Activated naive CD8-positive, alpha-beta T cell treated with anti-CD3 and anti-CD28 coated beads, Interleukin-2, amount 50 U/mL, for 24 hours (primary cell): ENCODE data around the gene BBX.

Source experiments
- ATAC-seq: fragments of 150-1000 bp; cut with Tn5 transposase; one replicate; pipeline ENCODE4 v1.10.0; 2021
- DNase-seq: peaks from one replicate; pipeline ENCODE4 v3.0.0; 2021
- H3K27ac Mint-ChIP-seq: one replicate; pipeline ENCODE4 v1.8.0; 2021; ENCODE audit warnings: mild to moderate bottlenecking, mixed read lengths
- H3K27me3 Mint-ChIP-seq: one replicate; pipeline ENCODE4 v1.8.0; 2021; ENCODE audit warnings: mixed read lengths
- H3K36me3 Mint-ChIP-seq: one replicate; pipeline ENCODE4 v1.8.0; 2021; ENCODE audit warnings: low read depth, mixed read lengths
- H3K4me1 Mint-ChIP-seq: one replicate; pipeline ENCODE4 v1.8.0; 2021; ENCODE audit warnings: mixed read lengths
- H3K4me3 Mint-ChIP-seq: one replicate; pipeline ENCODE4 v1.8.0; 2021; ENCODE audit warnings: mild to moderate bottlenecking, moderate library complexity, mixed read lengths
- H3K9me3 Mint-ChIP-seq: one replicate; pipeline ENCODE4 v1.8.0; 2021; ENCODE audit warnings: mixed read lengths

Gene BBX

GRCh38 chr3:107664614-107665013 is 141.9 kb downstream of the BBX start:
- H3K4me1 Mint-ChIP-seq = peaks cover 26% of the 10 kb centered on the region
- ATAC-seq (no peak), DNase-seq (no peak)
- H3K27me3 Mint-ChIP-seq = no peaks in the 10 kb centered on the region
- no peaks in the 10 kb centered on the region for H3K9me3 Mint-ChIP-seq
- H3K4me3 Mint-ChIP-seq = no peak overlapping the region
- H3K36me3 Mint-ChIP-seq = no peaks in the 10 kb centered on the region
- no peak overlapping the region for H3K27ac Mint-ChIP-seq

- DNase-seq = no peak
- Mint-ChIP-seq H3K27ac (no peak overlapping the region), H3K36me3 (no peaks in the 10 kb centered on the region), H3K4me3 (no peak overlapping the region), H3K27me3 (no peaks in the 10 kb centered on the region), H3K9me3 (no peaks in the 10 kb centered on the region), H3K4me1 (peaks cover 26% of the 10 kb centered on the region)
- no peak for ATAC-seq
Measured at GRCh38 chr3:107665351-107665750, 142.6 kb downstream of the BBX start.

GRCh38 chr3:107666853-107667252 is 144.1 kb downstream of the BBX start:
- Mint-ChIP-seq H3K4me1 (peaks cover 11% of the 10 kb centered on the region), H3K9me3 (no peaks in the 10 kb centered on the region), H3K4me3 (no peak overlapping the region), H3K36me3 (no peaks in the 10 kb centered on the region), H3K27me3 (no peaks in the 10 kb centered on the region), H3K27ac (no peak overlapping the region)
- ATAC-seq (no peak), DNase-seq (no peak)

- Mint-ChIP-seq H3K36me3 (no peaks in the 10 kb centered on the region), H3K4me3 (no peak overlapping the region), H3K27ac (no peak overlapping the region)
Measured at GRCh38 chr3:107668416-107668815, 145.7 kb downstream of the BBX start.

GRCh38 chr3:107668963-107669362 is 146.2 kb downstream of the BBX start:
- Mint-ChIP-seq H3K4me3 (no peak overlapping the region), H3K27me3 (no peaks in the 10 kb centered on the region), H3K9me3 (no peaks in the 10 kb centered on the region), H3K27ac (no peak overlapping the region), H3K36me3 (no peaks in the 10 kb centered on the region), H3K4me1 (peaks cover 5% of the 10 kb centered on the region)
- no peak for ATAC-seq
- DNase-seq = no peak

More at GRCh38 chr3:107668416-107668815, 145.7 kb downstream of the BBX start:
- no peaks in the 10 kb centered on the region for H3K27me3 Mint-ChIP-seq
- ATAC-seq (no peak), DNase-seq (no peak)
- no peaks in the 10 kb centered on the region for H3K9me3 Mint-ChIP-seq
- H3K4me1 Mint-ChIP-seq = peaks cover 5% of the 10 kb centered on the region

- H3K36me3 Mint-ChIP-seq = no peaks in the 10 kb centered on the region
- no peaks in the 10 kb centered on the region for H3K9me3 Mint-ChIP-seq
- ATAC-seq (no peak), DNase-seq (no peak)
- no peak overlapping the region for H3K4me3 Mint-ChIP-seq
- H3K27ac Mint-ChIP-seq = no peak overlapping the region
- peaks cover 10% of the 10 kb centered on the region for H3K4me1 Mint-ChIP-seq
- H3K27me3 Mint-ChIP-seq = no peaks in the 10 kb centered on the region
Measured at GRCh38 chr3:107669669-107670068, 146.9 kb downstream of the BBX start.

GRCh38 chr3:107670986-107671385 is 148.2 kb downstream of the BBX start:
- H3K27me3 Mint-ChIP-seq = no peaks in the 10 kb centered on the region
- no peak for DNase-seq
- no peaks in the 10 kb centered on the region for H3K36me3 Mint-ChIP-seq
- no peak overlapping the region for H3K27ac Mint-ChIP-seq
- no peak overlapping the region for H3K4me3 Mint-ChIP-seq
- H3K4me1 Mint-ChIP-seq = peaks cover 23% of the 10 kb centered on the region
- H3K9me3 Mint-ChIP-seq = no peaks in the 10 kb centered on the region
- ATAC-seq = no peak

- Mint-ChIP-seq H3K4me1 (peaks cover 24% of the 10 kb centered on the region), H3K9me3 (no peaks in the 10 kb centered on the region), H3K27me3 (no peaks in the 10 kb centered on the region), H3K36me3 (no peaks in the 10 kb centered on the region), H3K4me3 (no peak overlapping the region), H3K27ac (no peak overlapping the region)
- ATAC-seq (no peak), DNase-seq (no peak)
Measured at GRCh38 chr3:107674371-107674770, 151.6 kb downstream of the BBX start.

- Mint-ChIP-seq H3K4me3 (peak overlapping the region; percentile 10), H3K27me3 (no peaks in the 10 kb centered on the region), H3K4me1 (peaks cover 29% of the 10 kb centered on the region), H3K36me3 (no peaks in the 10 kb centered on the region), H3K9me3 (no peaks in the 10 kb centered on the region), H3K27ac (no peak overlapping the region)
- ATAC-seq = no peak
- DNase-seq = no peak
Measured at GRCh38 chr3:107675233-107675900, 152.6 kb downstream of the BBX start.

- Mint-ChIP-seq H3K27ac (no peak overlapping the region), H3K36me3 (no peaks in the 10 kb centered on the region), H3K27me3 (no peaks in the 10 kb centered on the region), H3K9me3 (no peaks in the 10 kb centered on the region), H3K4me3 (no peak overlapping the region), H3K4me1 (peaks cover 36% of the 10 kb centered on the region)
- ATAC-seq (no peak), DNase-seq (no peak)
Measured at GRCh38 chr3:107676469-107677309, 153.9 kb downstream of the BBX start.

- H3K4me3 Mint-ChIP-seq = no peak overlapping the region
- ATAC-seq = no peak
- no peaks in the 10 kb centered on the region for H3K27me3 Mint-ChIP-seq
- peaks cover 56% of the 10 kb centered on the region for H3K4me1 Mint-ChIP-seq
- H3K36me3 Mint-ChIP-seq = no peaks in the 10 kb centered on the region
- no peak for DNase-seq
- H3K9me3 Mint-ChIP-seq = no peaks in the 10 kb centered on the region
- no peak overlapping the region for H3K27ac Mint-ChIP-seq
Measured at GRCh38 chr3:107679921-107680320, 157.2 kb downstream of the BBX start.

- Mint-ChIP-seq H3K27me3 (no peaks in the 10 kb centered on the region), H3K4me1 (peaks cover 52% of the 10 kb centered on the region), H3K27ac (no peak overlapping the region), H3K36me3 (no peaks in the 10 kb centered on the region), H3K4me3 (no peak overlapping the region), H3K9me3 (no peaks in the 10 kb centered on the region)
- DNase-seq (no peak), ATAC-seq (peak; percentile 36)
Measured at GRCh38 chr3:107680698-107681097, 157.9 kb downstream of the BBX start.

GRCh38 chr3:107681396-107681795 is 158.6 kb downstream of the BBX start:
- H3K4me3 Mint-ChIP-seq = no peak overlapping the region
- no peaks in the 10 kb centered on the region for H3K27me3 Mint-ChIP-seq
- no peak overlapping the region for H3K27ac Mint-ChIP-seq
- DNase-seq = no peak
- no peaks in the 10 kb centered on the region for H3K9me3 Mint-ChIP-seq
- no peaks in the 10 kb centered on the region for H3K36me3 Mint-ChIP-seq
- H3K4me1 Mint-ChIP-seq = peaks cover 48% of the 10 kb centered on the region
- ATAC-seq = no peak

- Mint-ChIP-seq H3K27ac (no peak overlapping the region), H3K4me1 (peaks cover 45% of the 10 kb centered on the region), H3K27me3 (no peaks in the 10 kb centered on the region), H3K9me3 (no peaks in the 10 kb centered on the region), H3K4me3 (no peak overlapping the region), H3K36me3 (no peaks in the 10 kb centered on the region)
- ATAC-seq = no peak
- DNase-seq = no peak
Measured at GRCh38 chr3:107682580-107682979, 159.8 kb downstream of the BBX start.

- Mint-ChIP-seq H3K27ac (no peak overlapping the region), H3K36me3 (no peaks in the 10 kb centered on the region), H3K9me3 (no peaks in the 10 kb centered on the region), H3K4me1 (peaks cover 45% of the 10 kb centered on the region), H3K27me3 (no peaks in the 10 kb centered on the region), H3K4me3 (no peak overlapping the region)
- no peak for DNase-seq
- ATAC-seq = no peak
Measured at GRCh38 chr3:107683447-107683846, 160.7 kb downstream of the BBX start.
